Measurements from ENCODE around the gene KAZN. TPM values are rescaled to one million over a fixed set of nuclear protein-coding genes. Genes with fewer than 3 reads are reported as not detected.

The KAZN gene
- total RNA-seq, 1 donor from 2014 or later: 9.4 TPM

- no peak for DNase-seq (ENCODE audit: low spot score)
Observed at GRCh38 chr1:14973773-14974172, 375.3 kb downstream of the KAZN start.

GRCh38 chr1:14974361-14974760 is 375.9 kb downstream of the KAZN start:
- DNase-seq (ENCODE audit: low spot score): no peak

DNA sequence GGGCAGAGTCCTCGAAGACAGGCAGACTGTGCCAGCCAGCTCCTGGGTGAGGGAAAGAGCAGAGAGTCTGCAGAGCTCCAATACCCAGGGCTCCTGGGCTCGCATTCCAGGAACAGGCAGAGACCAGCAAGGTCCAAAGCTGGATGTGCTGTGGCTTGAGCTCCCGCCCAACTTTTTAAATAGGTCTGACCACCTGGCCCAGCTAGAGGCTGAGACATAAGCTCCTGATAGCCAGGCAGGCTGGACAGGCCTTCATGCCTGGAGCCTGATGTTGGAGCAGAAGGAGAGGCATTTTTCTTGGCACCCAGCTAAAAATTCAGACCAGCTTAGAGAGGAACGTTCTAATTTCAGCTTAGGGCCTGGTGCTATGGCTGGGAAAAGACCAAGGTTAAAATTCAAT is 376.6 kb downstream of the KAZN start:
- DNase-seq (ENCODE audit: low spot score): no peak

DNA sequence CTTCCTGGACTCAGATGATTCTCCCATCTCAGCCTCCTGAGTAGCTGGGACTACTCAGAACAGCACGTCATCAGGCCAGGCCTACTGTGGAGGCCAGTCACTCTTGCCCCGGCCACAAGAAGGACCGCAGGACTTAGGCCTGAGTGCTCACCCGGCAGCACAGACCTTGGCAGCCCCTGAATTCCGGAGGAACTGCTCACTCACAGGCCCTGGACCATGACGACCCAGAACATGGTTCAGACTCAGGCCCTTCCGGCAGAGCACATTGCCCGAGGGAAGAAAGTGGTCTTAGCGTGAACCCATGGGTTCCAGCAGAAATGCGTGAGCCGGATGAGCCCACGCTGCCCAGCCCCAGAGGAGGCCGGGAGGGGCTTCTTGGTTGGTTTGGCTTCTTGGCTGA is 377.8 kb downstream of the KAZN start:
- DNase-seq (ENCODE audit: low spot score): no peak

- DNase-seq (ENCODE audit: low spot score): no peak
Observed at GRCh38 chr1:14977338-14977931, 378.9 kb downstream of the KAZN start.

GRCh38 chr1:14980621-14981218 is 382.2 kb downstream of the KAZN start:
- DNase-seq (ENCODE audit: low spot score): peak; percentile 65

DNA sequence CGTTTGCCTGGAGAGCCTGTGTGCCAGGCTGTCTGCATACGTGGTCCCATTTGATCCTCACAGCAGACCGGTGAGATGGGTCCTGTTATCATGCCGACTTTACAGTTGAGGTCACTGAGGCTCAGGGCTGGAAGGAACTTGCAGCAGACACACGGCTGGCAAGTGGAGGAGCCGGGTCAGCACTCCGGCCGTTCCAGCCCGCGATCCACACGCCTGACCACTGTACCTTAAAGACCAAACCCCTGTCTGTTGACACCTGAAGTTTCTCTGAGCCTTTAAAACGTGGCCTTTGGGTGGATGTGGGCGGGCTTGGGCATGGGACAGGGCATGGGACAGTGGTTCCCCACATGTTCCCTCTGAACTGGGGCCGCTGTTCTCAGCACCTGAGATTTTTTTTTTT is 383.5 kb downstream of the KAZN start:
- DNase-seq (ENCODE audit: low spot score): no peak

GRCh38 chr1:14983277-14983676 is 384.8 kb downstream of the KAZN start:
- DNase-seq (ENCODE audit: low spot score): no peak

DNA sequence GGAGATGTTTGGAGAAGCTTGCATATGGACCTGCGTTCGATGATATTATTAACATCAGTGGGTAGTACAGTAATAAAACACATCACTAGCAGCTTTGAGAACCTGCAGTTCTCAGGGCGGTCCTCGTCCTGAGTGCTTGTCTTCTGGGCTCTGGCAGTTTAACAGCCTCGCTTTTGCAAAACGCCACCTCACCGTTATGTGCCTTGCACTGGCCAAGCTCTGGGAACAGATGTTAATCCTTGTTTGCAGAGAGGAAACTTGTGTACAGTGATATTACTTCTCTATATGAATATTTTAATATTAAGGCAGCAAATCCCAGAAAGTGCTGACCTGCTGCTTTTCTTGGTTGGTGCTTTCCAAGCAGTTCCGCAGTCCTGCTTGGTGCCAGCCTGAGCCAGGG is 387.7 kb downstream of the KAZN start:
- peak; percentile 52 for DNase-seq (ENCODE audit: low spot score)

- DNase-seq (ENCODE audit: low spot score): peak; percentile 90
Observed at GRCh38 chr1:14987829-14988603, 389.5 kb downstream of the KAZN start.

- DNase-seq (ENCODE audit: low spot score): no peak
Observed at GRCh38 chr1:14988636-14989035, 390.2 kb downstream of the KAZN start.

DNA sequence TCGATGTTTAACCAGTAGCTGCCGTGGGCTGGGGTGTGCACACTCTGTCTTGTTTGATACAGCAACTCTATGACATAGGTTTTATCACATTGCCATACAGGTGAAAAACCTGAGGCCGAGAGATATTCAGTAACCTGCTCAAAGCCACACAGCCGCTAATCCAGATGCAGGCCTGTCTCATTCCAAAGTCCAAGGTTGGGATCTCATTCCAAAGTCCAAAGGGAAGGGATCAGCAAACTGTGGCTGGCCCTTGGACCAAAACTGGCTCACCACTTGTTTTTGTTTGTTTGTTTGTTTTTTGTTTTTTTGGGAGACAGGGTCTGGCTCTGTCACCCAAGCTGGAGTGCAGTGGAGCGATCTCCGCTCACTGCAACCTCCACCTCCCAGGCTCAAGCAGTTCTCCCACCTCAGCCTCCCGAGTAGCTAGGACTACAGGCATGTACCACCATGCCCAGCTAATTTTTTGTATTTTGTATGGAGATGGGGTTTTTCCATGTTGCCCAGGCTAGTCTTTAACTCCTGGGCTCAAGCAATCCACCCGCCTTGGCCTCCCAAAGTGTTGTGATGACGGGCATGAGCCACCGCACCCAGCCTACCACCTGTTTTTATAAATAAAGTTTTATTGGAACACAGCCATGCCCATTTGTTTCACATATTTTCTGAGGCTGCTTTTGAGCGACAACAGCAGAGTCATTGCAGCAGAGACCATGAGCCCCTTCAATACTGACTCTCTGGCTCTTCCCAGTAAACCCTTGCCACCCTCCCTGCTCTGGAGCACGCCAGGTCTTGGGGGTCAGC is 391.6 kb downstream of the KAZN start:
- DNase-seq (ENCODE audit: low spot score): no peak

DNA sequence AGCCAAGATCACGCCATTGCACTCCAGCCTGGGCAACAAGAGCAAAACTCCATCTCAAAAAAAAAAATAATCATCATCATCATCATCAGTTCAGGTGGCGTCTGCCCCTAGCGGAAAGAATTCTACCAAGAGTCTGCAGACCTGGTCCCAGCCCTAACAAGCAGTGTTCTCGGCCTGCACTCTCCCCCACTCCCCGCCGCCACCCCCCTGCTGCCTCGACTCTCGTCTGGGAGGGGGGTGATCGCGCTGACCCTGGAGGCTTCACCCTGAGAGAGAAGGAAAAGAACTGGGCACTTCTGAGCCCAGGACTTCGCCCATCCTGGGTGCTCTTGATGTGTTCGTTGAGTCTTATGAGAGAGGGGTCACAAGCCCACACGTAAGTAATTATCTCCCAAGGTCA is 394.9 kb downstream of the KAZN start:
- DNase-seq (ENCODE audit: low spot score): no peak

GRCh38 chr1:14994148-14994547 is 395.7 kb downstream of the KAZN start:
- no peak for DNase-seq (ENCODE audit: low spot score)

DNA sequence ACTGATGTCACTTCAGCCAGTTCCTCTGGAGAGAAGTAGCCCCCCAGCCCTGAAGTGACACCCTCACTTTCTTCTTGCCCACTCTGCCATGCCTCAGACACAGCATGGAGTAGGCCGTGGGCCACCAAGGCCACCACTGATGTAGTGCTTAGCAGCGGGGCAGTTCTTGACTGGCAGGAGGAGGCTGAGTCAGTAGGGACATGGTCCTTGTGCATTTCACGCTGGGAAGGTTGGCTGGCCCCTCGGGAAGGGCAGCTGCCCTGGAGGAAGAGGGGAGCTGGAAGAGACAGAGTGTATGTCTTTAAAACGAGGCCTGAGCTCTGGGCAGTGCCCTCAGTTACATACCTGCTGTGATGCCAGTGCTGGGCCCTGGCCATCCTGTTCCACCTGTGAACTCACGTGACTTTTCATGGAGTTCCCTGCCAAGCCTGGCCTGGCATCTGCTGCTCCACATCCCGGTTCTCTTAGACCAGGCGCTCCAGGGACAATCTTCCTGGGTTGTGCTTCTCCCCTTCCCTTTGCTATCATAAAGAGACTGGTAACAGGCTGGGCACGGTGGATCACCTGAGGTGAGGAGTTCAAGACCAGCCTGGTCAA is 396.5 kb downstream of the KAZN start:
- no peak for DNase-seq (ENCODE audit: low spot score)

DNA sequence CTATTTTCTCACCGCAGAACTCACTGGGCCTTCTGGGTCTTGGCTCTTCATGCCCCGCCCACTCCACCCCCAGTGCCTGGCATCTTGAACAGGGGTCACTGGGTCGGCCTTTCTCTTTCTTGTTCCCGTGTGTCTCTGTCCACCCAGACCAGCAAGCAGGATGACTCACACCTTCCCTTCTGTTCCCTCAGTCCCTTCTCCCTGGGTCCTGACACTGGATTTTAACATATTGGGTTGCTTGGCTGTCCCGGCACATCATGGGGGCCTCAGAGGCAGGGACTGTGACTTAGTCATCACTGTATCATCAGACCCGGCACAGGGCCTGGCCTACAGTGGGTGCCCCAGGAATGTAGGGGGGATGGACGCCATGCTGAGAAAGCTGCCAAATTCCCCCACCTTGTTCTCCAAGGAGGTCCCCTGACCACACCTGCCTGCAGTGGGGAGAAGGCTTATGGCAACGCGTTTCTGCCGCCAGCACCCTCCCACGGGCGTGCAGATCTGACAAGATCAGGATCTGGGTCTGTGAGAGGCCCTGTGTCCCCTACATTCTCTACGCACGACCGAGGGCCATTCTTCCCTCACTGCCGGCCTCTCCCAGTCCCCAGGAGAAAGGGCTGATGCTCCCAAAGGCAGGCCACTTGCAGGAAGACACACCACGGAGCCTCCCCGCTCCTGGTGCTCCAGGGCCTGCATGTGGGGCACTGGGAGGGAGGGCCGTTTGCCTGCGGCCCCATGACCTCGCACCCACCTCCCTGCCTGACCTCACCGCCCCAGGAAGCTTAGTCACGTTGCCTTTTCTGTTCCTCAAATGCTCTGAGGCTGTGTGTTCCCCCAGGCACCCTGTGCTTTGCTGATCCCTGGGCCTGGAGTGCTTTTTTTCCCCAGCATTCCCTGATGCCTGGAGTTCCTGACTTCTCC is 397.9 kb downstream of the KAZN start:
- no peak for DNase-seq (ENCODE audit: low spot score)

GRCh38 chr1:14997646-14998276 is 399.3 kb downstream of the KAZN start:
- DNase-seq (ENCODE audit: low spot score): no peak

- DNase-seq (ENCODE audit: low spot score): no peak
Observed at GRCh38 chr1:14999441-14999840, 401.0 kb downstream of the KAZN start.

- no peak for DNase-seq (ENCODE audit: low spot score)
Observed at GRCh38 chr1:15000030-15000429, 401.5 kb downstream of the KAZN start.

DNA sequence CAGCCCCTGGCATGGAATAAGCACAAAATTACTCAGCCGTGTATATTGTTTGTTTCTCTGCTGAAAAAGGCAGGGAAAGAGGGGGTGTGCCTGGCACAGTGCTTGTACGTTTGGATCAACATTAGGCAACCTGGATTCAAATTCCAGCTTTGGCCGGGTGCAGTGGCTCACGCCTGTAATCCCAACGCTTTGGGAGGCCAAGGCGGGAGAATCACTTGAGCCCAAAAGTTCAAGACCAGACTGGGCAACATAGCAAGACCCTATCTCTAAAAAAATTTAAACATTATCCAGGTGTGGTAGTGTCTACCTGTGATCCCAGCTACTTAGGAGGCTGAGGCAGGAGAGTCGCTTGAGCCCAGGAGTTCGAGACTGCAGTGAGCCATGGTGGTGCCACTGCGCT is 402.2 kb downstream of the KAZN start:
- no peak for DNase-seq (ENCODE audit: low spot score)
